ENCODE data around the gene SNX17. TPM values are rescaled to one million over a fixed set of nuclear protein-coding genes. Genes with fewer than 3 reads are reported as not detected.
A peak's percentile ranks its signal among the peaks of the same experiment; 100 is the strongest.

The SNX17 gene
- total and polyA plus RNA-seq, 12 donors = 32.4 to 82.5 (median 68.8) TPM

DNA sequence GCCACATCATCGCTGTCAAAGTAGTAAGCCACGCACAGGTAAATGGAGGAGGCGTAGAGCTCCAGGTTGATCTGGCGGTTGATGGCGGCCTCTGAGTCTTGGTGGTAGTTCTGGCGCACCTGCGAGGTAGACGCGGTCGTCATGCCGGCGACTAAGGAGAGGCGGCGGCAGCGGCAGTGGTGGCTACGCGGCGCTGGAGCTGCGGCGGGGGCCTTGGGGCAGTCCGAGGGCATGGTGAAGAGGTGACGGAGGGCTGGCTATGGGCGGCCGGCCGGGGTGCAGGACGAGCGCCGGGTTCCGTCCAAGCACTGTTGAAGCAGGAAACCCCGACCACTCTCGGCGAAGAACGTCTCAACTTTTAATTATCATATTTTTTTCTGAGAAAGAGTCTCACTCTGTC lies 22.8 kb downstream of the SNX17 start:
- DNase-seq (no peak), ATAC-seq (no peak)
- intact Hi-C loops (cut with DNase I) = no loop called here
- Histone ChIP-seq H3K9me3 (no peaks in the 10 kb centered on the region), H3K36me3 (peaks cover 0 to 11% (median 0%) of the 10 kb centered on the region in 9 donors), H3K27me3 (no peaks in the 10 kb centered on the region), H3K4me1 (no peaks in the 10 kb centered on the region), H3K4me3 (no peak overlapping the region), H3K27ac (no peak overlapping the region)
- 98 to 99% methylated on average over 33 of the region's 33 CpGs for WGBS, 2 donors
- TF ChIP-seq, protein P1, sequence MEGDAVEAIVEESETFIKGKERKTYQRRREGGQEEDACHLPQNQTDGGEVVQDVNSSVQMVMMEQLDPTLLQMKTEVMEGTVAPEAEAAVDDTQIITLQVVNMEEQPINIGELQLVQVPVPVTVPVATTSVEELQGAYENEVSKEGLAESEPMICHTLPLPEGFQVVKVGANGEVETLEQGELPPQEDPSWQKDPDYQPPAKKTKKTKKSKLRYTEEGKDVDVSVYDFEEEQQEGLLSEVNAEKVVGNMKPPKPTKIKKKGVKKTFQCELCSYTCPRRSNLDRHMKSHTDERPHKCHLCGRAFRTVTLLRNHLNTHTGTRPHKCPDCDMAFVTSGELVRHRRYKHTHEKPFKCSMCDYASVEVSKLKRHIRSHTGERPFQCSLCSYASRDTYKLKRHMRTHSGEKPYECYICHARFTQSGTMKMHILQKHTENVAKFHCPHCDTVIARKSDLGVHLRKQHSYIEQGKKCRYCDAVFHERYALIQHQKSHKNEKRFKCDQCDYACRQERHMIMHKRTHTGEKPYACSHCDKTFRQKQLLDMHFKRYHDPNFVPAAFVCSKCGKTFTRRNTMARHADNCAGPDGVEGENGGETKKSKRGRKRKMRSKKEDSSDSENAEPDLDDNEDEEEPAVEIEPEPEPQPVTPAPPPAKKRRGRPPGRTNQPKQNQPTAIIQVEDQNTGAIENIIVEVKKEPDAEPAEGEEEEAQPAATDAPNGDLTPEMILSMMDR (IDR thresholded peaks at IDR 0.05) = no peak

DNA sequence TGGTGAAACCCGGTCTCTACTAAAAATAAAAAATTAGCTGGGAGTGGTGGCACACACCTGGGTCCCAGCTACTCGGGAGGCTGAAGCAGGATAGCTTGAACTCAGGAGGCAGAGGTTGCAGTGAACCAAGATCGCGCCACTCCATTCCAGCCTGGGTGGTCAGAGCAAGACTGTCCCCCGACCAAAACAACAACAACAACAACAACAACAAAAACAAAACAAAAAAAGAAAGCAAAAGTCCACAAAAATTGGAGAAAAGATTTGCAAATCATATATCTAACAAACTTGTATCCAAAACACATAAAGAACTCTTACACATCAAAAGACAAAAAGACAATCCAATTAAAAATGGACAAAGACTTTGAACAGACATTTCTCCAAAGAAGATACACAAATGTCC lies 28.5 kb downstream of the SNX17 start:
- intact Hi-C loops (cut with DNase I) = no loop called here
- no peak for ATAC-seq

DNA sequence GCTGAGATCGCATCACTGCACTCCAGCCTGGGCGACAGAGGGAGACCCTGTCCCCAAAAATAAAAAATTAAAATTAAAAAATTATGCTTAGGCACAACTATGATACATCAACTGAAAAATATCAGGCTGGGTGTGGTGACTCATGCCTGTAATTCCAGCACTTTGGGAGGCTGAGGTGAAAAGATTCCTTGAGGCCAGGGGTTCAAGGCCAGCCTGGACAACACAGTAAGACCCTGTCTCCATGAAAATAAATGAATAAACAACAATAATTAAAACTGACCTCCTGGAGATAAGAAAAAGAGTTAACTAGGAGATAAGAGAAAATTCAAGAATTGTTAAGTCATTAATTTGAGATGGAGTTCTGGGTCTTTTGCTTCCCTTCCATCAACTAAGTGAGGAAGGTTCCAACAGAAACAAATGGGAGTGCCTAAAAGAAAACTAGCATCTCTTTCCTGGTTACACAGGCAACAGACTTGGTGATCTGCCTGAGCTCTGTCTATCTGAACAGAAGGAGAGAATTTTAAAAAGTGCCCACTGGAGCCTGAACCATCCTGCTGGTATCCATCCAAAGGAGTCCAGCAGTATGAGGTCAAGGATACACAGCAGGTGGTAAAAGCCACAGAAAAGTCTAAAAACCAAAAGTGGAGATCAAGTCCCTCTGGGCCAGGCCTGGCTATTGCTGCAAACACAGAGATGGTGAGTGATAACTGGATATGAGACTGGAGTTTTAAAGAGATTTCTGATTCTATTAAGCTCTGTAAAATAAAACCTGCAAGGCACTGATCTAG lies 30.1 kb downstream of the SNX17 start:
- WGBS, 2 donors = 98 to 99% methylated on average over 2 of the region's 2 CpGs
- H3K27me3 ChIP-seq = no peaks in the 10 kb centered on the region
- ATAC-seq = no peak
- TF ChIP-seq, protein P1 (IDR thresholded peaks at IDR 0.05) = no peak
- no peak overlapping the region for H3K4me3 ChIP-seq
- intact Hi-C loops (cut with DNase I) = loop anchor here in 1 of 10 donors (10.0 kb wide), 1 partner anchor 224 kb away; the partner anchor contains the start of genes CCDC121 and GPN1
- H3K9me3 ChIP-seq = no peaks in the 10 kb centered on the region
- peaks cover 0 to 36% (median 0%) of the 10 kb centered on the region in 9 donors for H3K36me3 ChIP-seq
- H3K4me1 ChIP-seq = peaks cover 0 to 8% (median 0%) of the 10 kb centered on the region in 9 donors
- no peak for DNase-seq
- no peak overlapping the region for H3K27ac ChIP-seq

More for the DNA sequence above, 28.5 kb downstream of the SNX17 start:
- H3K36me3 ChIP-seq = peaks cover 0 to 28% (median 0%) of the 10 kb centered on the region in 9 donors
- H3K9me3 ChIP-seq = no peaks in the 10 kb centered on the region
- H3K4me1 ChIP-seq = peaks cover 0 to 8% (median 0%) of the 10 kb centered on the region in 9 donors
- DNase-seq = no peak
- 93 to 96% methylated on average over 5 of the region's 5 CpGs for WGBS, 2 donors
- H3K27me3 ChIP-seq = no peaks in the 10 kb centered on the region
- no peak overlapping the region for H3K27ac ChIP-seq
- TF ChIP-seq, protein P1 (IDR thresholded peaks at IDR 0.05) = no peak
- no peak overlapping the region for H3K4me3 ChIP-seq

- intact Hi-C loops (cut with DNase I) = loop anchor here in 4 of 10 donors (2.0 to 10.0 kb wide), 3 partner anchors 21 to 217 kb away; partner anchors contain the start of genes NRBP1 (in 3 of the 4), ZNF513 (in 2 of the 4), CCDC121 (in 1 of the 4) and GPN1 (in 1 of the 4)
- peak overlapping the region in 9 of 10 donors; percentile 69 to 100 (median 98) for H3K4me3 ChIP-seq
- no peak for ATAC-seq
These were observed 37.5 kb downstream of the SNX17 start for GRCh38 chr2:27407798-27408491.

More at GRCh38 chr2:27407798-27408491, 37.5 kb downstream of the SNX17 start:
- TF ChIP-seq, protein P1 (IDR thresholded peaks at IDR 0.05) = peak in 7 of 9 donors; percentile 36 to 66 (median 55)
- Histone ChIP-seq H3K27ac (peak overlapping the region in 4 of 10 donors; percentile 91 to 95 (median 92)), H3K9me3 (no peaks in the 10 kb centered on the region), H3K36me3 (peaks cover 0 to 23% (median 0%) of the 10 kb centered on the region in 9 donors), H3K4me1 (peaks cover 7 to 38% (median 28%) of the 10 kb centered on the region in 9 donors), H3K27me3 (no peaks in the 10 kb centered on the region)
- 51 to 56% methylated on average over 16 of the region's 16 CpGs for WGBS, 2 donors
- DNase-seq = no peak
